Activated CD8-positive, alpha-beta memory T cell treated with anti-CD3 and anti-CD28 coated beads, Interleukin-2, amount 10 ng/mL, durations not matched to agents 7 days and 5 days (primary cell): ENCODE results near the gene LUC7L3. TPM values are rescaled to one million over a fixed set of nuclear protein-coding genes. Genes with fewer than 3 reads are reported as not detected.
"Not testable (repeated sequence)": the region's sequence is repeated elsewhere in the genome, so short reads cannot be mapped to it uniquely, and the experiment has no call there.

Experiments
- ATAC-seq: fragments of 150-1000 bp; cut with Tn5 transposase; one replicate; pipeline ENCODE4 v1.10.0; 2021; ENCODE audit warnings: moderate library complexity
- CTCF ChIA-PET: fragments of 350-600 bp; sonication (Branson Sonifier 250); formaldehyde crosslinking; loops from one replicate; lab custom pipeline; 2021; ENCODE audit warnings: antibody characterized with exemption; lab: Charles Lee
- DNase-seq: peaks from one replicate; pipeline ENCODE4 v3.0.0-alpha.2; 2020
- H3K27ac Mint-ChIP-seq: one replicate; pipeline ENCODE4 v1.8.0; 2021; ENCODE audit warnings: mild to moderate bottlenecking, mixed read lengths
- H3K27me3 Mint-ChIP-seq: one replicate; pipeline ENCODE4 v1.8.0; 2021; ENCODE audit warnings: mixed read lengths
- H3K36me3 Mint-ChIP-seq: one replicate; pipeline ENCODE4 v1.8.0; 2021; ENCODE audit warnings: mild to moderate bottlenecking, mixed read lengths
- H3K4me1 Mint-ChIP-seq: one replicate; pipeline ENCODE4 v1.8.0; 2021; ENCODE audit warnings: mixed read lengths
- H3K4me3 Mint-ChIP-seq: one replicate; pipeline ENCODE4 v1.8.0; 2021; ENCODE audit warnings: mild to moderate bottlenecking, moderate library complexity, mixed read lengths
- H3K9me3 Mint-ChIP-seq: one replicate; pipeline ENCODE4 v1.8.0; 2022; ENCODE audit warnings: low read depth, mixed read lengths
- total RNA-seq, 2 experiments: library from RNA; stranded (reverse); gene quantifications; one replicate each; pipeline ENCODE4 v1.2.3, GENCODE V29; 2021

The LUC7L3 gene, protein sequence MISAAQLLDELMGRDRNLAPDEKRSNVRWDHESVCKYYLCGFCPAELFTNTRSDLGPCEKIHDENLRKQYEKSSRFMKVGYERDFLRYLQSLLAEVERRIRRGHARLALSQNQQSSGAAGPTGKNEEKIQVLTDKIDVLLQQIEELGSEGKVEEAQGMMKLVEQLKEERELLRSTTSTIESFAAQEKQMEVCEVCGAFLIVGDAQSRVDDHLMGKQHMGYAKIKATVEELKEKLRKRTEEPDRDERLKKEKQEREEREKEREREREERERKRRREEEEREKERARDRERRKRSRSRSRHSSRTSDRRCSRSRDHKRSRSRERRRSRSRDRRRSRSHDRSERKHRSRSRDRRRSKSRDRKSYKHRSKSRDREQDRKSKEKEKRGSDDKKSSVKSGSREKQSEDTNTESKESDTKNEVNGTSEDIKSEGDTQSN
- total RNA-seq, result 100 to 1,000 TPM; 147 to 193 TPM

DNA sequence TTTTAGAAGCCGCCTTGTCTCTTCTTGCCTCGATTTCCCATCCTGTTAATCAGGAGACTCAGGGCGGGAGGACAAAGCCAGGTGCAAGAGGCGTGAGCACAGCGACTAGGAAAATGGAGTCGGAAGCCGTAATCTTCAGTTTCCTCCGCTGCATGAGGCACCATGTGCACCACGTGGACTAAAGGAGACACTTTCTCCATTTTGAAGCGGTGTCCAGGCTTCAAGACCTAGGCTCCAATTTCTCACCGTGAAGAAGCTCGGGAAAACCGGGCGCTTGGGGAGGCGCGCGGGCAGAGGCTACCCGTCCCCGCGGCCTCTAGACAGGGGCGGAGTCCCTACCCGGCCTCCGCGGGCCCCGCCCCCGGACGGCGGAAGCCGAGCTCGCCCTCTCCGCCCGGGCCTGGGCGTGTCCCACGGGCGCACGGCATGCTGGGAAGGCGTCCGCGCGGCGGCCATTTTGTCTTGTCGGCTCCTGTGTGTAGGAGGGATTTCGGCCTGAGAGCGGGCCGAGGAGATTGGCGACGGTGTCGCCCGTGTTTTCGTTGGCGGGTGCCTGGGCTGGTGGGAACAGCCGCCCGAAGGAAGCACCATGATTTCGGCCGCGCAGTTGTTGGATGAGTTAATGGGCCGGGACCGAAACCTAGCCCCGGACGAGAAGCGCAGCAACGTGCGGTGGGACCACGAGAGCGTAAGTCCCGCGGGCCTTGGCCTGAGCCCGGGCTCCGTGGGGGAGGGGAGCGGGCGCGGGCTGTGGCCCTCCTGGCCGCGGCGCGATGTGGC lies at the start of gene LUC7L3:
Gene LUC7L3, plus strand, starts transcription at position 460 of the 780 bp plus-strand sequence. Its CDS starts 130 bp downstream, at position 590.
- DNase-seq, result peak; percentile 96

DNA sequence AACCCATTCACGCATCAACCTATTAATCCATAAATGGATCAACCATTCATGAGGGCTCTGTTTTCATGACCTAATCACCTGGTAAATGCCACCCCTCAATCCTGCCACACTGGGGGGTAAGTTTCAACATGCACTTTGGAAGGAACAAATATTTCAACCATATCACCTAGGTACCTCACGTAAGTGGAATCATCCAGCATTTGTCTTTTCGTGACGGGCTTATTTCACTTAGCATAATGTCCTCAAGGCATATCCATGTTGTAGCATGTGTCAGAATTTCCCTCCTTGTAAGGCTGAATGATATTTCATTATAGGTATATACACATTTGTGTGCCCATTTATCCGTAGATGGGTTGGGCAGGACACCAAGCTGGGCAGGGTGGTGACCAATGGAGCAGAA lies 47.3 kb upstream of the LUC7L3 start:
- H3K9me3 Mint-ChIP-seq, result no peaks in the 10 kb centered on the region
- H3K4me1 Mint-ChIP-seq, result no peaks in the 10 kb centered on the region
- DNase-seq, result no peak
- no peak for ATAC-seq
- no peak overlapping the region for H3K4me3 Mint-ChIP-seq
- H3K36me3 Mint-ChIP-seq, result no peaks in the 10 kb centered on the region
- H3K27me3 Mint-ChIP-seq, result no peaks in the 10 kb centered on the region
- H3K27ac Mint-ChIP-seq, result no peak overlapping the region
- CTCF ChIA-PET, result no interaction called here

More for the DNA sequence above, at the start of gene LUC7L3:
- peaks cover 17% of the 10 kb centered on the region for H3K36me3 Mint-ChIP-seq
- peak within 1 kb of the TSS; percentile 99 for H3K27ac Mint-ChIP-seq
- H3K4me1 Mint-ChIP-seq, result peaks cover 29% of the 10 kb centered on the region
- CTCF ChIA-PET, result interaction anchor here (0.7 to 1.1 kb wide), 5 partner anchors 10 to 322 kb away, joined by 3 to 4 read pairs (median 3); partner anchors contain the start of gene LRRC59
- no peaks in the 10 kb centered on the region for H3K9me3 Mint-ChIP-seq
- H3K27me3 Mint-ChIP-seq, result no peaks in the 10 kb centered on the region
- ATAC-seq, result peak; percentile 94
- H3K4me3 Mint-ChIP-seq, result peak within 1 kb of the TSS; percentile 98

DNA sequence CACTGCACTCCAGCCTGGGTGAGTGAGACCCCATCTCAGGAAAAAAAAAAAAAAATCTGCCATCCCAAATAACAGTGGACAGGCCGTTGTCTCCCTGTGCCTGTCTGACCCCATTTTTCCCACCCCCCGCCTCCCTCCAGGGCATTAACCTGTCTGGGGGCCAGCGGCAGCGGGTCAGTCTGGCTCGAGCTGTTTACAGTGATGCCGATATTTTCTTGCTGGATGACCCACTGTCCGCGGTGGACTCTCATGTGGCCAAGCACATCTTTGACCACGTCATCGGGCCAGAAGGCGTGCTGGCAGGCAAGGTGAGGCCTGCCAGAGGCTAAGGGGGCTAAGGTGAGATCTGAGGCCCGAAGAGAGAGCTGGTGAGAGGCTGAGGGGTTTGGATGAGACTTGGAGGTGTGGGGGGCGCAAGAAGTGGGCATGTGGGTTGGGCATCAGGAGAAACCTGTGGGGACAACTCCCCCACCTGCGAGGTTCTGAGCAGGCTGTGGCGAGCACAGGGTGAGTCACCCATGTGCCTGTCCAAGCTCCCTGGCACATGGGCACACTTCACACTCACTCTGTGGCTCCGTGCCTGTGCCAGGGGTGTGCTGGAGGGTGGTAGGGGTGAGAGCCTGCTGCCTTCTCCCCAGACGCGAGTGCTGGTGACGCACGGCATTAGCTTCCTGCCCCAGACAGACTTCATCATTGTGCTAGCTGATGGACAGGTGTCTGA lies 46.4 kb upstream of the LUC7L3 start:
- Mint-ChIP-seq H3K27me3 (no peaks in the 10 kb centered on the region), H3K4me1 (no peaks in the 10 kb centered on the region), H3K36me3 (no peaks in the 10 kb centered on the region), H3K27ac (no peak overlapping the region), H3K9me3 (no peaks in the 10 kb centered on the region), H3K4me3 (no peak overlapping the region)
- CTCF ChIA-PET, result no interaction called here
- DNase-seq (no peak), ATAC-seq (no peak)

DNA sequence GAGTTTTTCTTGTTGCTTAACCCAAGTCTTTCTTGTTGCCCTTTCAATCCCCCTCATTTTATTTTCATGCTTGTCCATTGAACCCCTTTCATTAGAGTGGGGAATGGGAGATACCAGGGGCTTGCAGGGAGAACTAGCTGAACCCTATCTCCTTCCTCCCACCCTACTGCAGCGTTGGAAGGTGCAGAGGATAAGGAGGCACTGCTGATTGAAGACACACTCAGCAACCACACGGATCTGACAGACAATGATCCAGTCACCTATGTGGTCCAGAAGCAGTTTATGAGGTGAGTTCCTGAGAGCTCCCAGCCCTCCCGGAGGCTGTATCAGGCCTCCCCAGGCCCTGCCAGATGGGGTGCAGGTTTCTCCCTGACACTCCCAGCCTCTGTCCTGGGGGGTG lies 44.2 kb upstream of the LUC7L3 start:
- CTCF ChIA-PET, result no interaction called here
- no peaks in the 10 kb centered on the region for H3K36me3 Mint-ChIP-seq

DNA sequence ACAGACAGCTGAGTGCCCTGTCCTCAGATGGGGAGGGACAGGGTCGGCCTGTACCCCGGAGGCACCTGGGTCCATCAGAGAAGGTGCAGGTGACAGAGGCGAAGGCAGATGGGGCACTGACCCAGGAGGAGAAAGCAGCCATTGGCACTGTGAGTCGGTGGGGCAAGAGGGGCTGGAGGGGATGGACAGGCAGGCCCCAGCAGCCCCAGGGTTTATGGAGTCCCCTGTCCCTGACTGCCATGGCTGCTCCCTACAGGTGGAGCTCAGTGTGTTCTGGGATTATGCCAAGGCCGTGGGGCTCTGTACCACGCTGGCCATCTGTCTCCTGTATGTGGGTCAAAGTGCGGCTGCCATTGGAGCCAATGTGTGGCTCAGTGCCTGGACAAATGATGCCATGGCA lies 43.8 kb upstream of the LUC7L3 start:
- ATAC-seq (no peak), DNase-seq (no peak)
- H3K36me3 Mint-ChIP-seq, result no peaks in the 10 kb centered on the region
- CTCF ChIA-PET, result no interaction called here
- H3K27ac Mint-ChIP-seq, result no peak overlapping the region
- no peak overlapping the region for H3K4me3 Mint-ChIP-seq
- H3K9me3 Mint-ChIP-seq, result no peaks in the 10 kb centered on the region
- peaks cover 4% of the 10 kb centered on the region for H3K27me3 Mint-ChIP-seq
- no peaks in the 10 kb centered on the region for H3K4me1 Mint-ChIP-seq

More for the DNA sequence above, 44.2 kb upstream of the LUC7L3 start:
- Mint-ChIP-seq H3K4me3 (no peak overlapping the region), H3K27ac (no peak overlapping the region), H3K4me1 (no peaks in the 10 kb centered on the region), H3K9me3 (no peaks in the 10 kb centered on the region), H3K27me3 (no peaks in the 10 kb centered on the region)
- no peak for DNase-seq
- ATAC-seq, result no peak

DNA sequence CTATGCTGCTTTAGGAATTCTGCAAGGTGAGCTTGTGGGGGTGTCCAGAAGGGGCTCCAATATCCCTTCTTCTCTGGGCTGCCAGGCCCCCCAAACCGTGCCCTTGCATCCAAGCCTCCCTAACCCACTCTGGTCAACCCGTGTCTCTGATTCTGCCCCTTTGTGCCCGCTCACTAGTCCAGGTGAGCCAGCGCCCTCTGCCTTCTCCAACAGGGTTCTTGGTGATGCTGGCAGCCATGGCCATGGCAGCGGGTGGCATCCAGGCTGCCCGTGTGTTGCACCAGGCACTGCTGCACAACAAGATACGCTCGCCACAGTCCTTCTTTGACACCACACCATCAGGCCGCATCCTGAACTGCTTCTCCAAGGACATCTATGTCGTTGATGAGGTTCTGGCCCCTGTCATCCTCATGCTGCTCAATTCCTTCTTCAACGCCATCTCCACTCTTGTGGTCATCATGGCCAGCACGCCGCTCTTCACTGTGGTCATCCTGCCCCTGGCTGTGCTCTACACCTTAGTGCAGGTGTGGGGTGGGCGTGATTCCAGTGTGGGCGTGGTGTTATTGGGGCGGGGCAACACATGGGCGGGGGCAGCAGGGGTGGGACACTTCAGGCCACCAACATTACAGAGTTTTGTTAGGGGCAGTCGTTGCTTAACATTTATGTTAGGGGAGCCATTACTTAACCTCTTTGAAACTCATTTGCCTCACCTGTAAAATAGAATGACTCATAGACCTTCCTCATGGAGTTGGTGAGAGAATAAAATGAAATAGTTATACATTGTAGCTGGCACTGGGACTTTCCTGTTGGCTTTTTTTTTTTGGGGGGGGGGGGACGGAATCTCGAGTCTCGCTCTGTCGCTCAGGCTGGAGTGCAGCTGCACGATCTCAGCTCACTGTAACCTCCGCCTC lies 43.1 kb upstream of the LUC7L3 start:
- DNase-seq (no peak), ATAC-seq (no peak)
- Mint-ChIP-seq H3K4me3 (no peak overlapping the region), H3K27ac (no peak overlapping the region), H3K4me1 (peaks cover 3% of the 10 kb centered on the region), H3K9me3 (no peaks in the 10 kb centered on the region), H3K27me3 (peaks cover 7% of the 10 kb centered on the region), H3K36me3 (no peaks in the 10 kb centered on the region)
- CTCF ChIA-PET, result interaction anchor here (0.6 kb wide), 1 partner anchor 15 kb away, joined by 3 read pairs; no protein-coding TSS in a partner anchor

DNA sequence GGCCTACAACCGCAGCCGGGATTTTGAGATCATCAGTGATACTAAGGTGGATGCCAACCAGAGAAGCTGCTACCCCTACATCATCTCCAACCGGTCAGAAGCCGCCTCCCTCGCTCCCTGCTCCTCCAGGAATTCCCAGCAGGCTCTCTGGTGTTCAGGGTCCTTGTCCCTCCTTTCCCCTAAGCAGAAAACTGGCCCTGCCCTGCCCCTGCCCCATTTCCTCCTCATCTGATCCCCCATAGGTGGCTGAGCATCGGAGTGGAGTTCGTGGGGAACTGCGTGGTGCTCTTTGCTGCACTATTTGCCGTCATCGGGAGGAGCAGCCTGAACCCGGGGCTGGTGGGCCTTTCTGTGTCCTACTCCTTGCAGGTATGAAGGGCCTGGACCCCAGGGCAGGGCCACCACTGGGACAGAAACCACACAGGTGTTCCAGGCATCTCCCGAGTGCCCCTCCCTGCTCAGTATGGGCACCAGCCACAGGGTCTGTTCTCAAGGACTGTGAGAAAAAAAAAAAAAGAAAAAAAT lies 41.5 kb upstream of the LUC7L3 start:
- DNase-seq (no peak), ATAC-seq (no peak)
- Mint-ChIP-seq H3K4me1 (peaks cover 4% of the 10 kb centered on the region), H3K27me3 (peaks cover 19% of the 10 kb centered on the region), H3K36me3 (no peaks in the 10 kb centered on the region), H3K27ac (no peak overlapping the region), H3K4me3 (no peak overlapping the region), H3K9me3 (no peaks in the 10 kb centered on the region)
- CTCF ChIA-PET, result no interaction called here

DNA sequence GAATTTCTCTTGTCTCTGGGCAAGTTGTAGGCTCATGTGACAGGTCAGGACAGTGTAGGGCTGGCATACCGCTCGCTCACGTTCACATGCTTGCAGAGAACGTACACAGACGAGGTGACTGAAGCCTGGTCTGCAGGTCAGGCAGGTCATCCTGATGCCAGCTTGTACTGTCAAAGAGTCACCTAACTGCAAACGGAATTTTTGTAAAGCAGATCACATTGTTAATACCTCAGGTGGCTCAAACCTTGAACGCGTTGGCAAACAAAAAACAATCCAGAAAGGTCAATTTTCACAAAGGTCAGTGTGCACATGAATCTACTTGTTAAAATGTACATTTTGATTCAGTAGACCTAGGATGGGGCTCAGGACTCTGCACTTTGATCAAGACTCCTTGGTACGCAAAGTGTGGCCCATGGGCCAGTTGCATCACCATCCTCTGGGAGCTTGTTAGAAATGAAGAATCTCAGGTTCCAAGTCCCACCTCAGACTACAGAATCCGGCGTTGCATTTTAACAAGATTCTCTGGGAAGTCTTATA lies 40.3 kb upstream of the LUC7L3 start:
- peaks cover 4% of the 10 kb centered on the region for H3K4me1 Mint-ChIP-seq
- no peaks in the 10 kb centered on the region for H3K9me3 Mint-ChIP-seq
- peaks cover 19% of the 10 kb centered on the region for H3K27me3 Mint-ChIP-seq
- no peak overlapping the region for H3K4me3 Mint-ChIP-seq
- no peak for DNase-seq
- CTCF ChIA-PET, result interaction anchor here (0.9 kb wide), 1 partner anchor 51 kb away, joined by 3 read pairs; no protein-coding TSS in a partner anchor
- ATAC-seq, result no peak
- no peaks in the 10 kb centered on the region for H3K36me3 Mint-ChIP-seq
- no peak overlapping the region for H3K27ac Mint-ChIP-seq

DNA sequence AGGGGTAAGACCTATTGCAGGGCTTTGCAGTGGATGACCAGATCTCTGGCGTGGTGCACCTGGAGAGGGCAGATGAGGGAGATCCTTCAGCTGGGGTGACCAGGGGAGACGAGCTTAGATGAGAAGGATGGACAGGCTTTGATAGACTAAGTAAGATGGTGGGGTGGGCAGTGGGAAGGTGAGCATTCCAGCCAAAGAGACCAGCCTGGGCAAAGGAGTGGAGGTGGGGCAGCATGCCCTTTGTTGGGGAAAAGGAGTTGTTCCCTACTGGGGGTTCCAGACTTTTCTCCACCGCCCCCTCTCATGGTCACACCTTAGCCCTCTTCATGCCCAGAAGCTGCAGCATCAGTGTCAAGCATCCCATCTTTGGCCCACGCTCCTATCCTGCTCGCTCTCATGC lies 39.3 kb upstream of the LUC7L3 start:
- Mint-ChIP-seq H3K36me3 (no peaks in the 10 kb centered on the region), H3K27me3 (peaks cover 19% of the 10 kb centered on the region), H3K4me1 (peaks cover 4% of the 10 kb centered on the region), H3K9me3 (no peaks in the 10 kb centered on the region), H3K4me3 (no peak overlapping the region), H3K27ac (no peak overlapping the region)
- DNase-seq (no peak), ATAC-seq (no peak)
- CTCF ChIA-PET, result no interaction called here

DNA sequence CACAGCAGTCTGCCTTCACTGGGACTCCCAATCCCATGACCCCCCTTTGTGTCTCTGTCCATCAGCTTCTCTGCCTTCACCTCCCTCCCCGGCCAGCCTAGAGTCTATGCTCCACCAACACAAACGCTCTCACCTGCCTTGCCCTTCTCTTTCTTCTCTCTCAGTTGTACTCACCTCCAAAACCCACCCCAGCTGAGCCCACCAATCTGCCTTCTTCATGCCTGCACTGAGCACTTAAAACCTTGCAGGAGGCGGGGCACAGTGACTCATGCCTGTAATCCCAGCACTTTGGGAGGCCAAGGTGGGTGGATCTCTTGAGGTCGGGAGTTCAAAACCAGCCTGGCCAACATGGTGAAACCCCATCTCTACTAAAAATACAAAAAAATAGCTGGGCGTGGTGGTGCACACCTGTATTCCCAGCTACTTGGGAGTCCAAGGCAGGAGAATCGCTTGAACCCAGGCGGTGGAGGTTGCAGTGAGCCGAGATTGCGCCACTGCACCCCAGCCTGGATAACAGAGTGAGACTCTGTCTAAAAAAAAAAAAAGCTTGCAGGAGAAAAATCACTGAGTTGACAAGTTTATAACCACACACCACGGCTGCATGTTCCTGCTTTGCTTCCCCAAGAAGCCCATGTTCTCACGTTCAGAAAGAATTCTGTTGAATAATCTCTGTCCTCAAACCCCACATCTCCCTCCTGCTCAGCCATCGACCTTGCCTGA lies 38.7 kb upstream of the LUC7L3 start:
- peaks cover 19% of the 10 kb centered on the region for H3K27me3 Mint-ChIP-seq
- CTCF ChIA-PET, H3K4me1 Mint-ChIP-seq, H3K36me3 Mint-ChIP-seq, H3K9me3 Mint-ChIP-seq, ATAC-seq, DNase-seq, H3K27ac Mint-ChIP-seq, H3K4me3 Mint-ChIP-seq: not testable (repeated sequence)

DNA sequence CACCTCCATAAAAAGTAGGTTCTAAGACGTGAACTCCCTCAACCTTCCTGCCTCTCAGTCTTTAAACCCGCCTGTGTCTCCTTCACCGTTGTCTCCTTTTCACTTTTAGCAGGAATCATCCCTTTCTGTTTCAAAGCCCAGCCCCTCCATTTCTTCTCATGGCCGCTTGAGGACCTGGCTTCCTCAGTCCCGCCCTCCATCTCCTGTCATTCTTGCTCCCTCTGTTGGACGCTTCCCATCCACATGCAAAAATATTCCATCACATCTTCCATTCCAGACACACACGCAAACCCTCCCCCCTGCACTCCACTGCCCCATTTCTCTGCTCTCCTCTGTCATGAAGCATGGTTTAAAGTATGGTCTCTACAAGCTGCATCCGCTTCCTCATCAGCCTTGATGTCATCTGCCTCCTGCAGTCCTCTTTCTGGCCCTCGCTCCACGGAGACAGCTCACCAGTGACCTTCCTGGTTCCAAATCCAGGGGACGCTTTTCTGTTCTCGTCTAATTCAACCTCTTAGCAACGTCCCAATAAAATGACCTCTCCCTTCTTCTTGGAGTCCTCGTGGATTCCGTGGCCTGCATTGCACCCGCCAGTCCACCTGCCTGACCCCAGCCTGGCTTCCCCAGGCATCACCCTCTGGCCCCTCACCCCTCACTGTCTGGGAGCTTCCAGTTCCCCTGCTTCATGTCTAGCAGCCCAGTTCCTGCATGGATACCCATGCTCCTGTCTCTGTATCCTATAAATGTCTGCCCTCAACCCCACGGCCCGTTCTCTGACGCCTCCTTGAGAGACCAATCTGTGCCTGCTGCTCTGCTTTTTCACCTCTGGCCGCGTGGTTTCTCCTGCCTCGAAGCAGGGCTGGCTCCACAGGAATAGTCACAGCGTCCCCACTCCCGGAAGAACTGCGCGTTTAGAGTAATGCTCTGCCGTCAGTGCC lies 37.9 kb upstream of the LUC7L3 start:
- H3K36me3 Mint-ChIP-seq, result no peaks in the 10 kb centered on the region
- CTCF ChIA-PET, result no interaction called here
- H3K9me3 Mint-ChIP-seq, result no peaks in the 10 kb centered on the region
- ATAC-seq (no peak), DNase-seq (no peak)
- H3K27ac Mint-ChIP-seq, result no peak overlapping the region
- no peak overlapping the region for H3K4me3 Mint-ChIP-seq
- H3K4me1 Mint-ChIP-seq, result peaks cover 4% of the 10 kb centered on the region
- peaks cover 19% of the 10 kb centered on the region for H3K27me3 Mint-ChIP-seq
